GM12878 (cell line): Measurements from ENCODE around the gene SBNO2. TPM values are rescaled to one million over a fixed set of nuclear protein-coding genes. Genes with fewer than 3 reads are reported as not detected.

Source experiments
- ATAC-seq: fragments of 200-7000 bp; cut with Tn5 transposase; 3 replicates; pipeline ENCODE4 v1.9.1; 2020; ENCODE audit warnings: mild to moderate bottlenecking, moderate library complexity
- BruUV-seq: library from RNA; stranded (reverse); fragments of 400-500 nt; replicated peaks from 2 replicates; lab custom pipeline; 2021; lab: Mats Ljungman, UMichigan
- CTCF ChIA-PET: fragments of 300-600 bp; sonication (Branson Sonifier 250); formaldehyde crosslinking; extraction: SDS; loops from one replicate; lab custom pipeline; 2021; ENCODE audit warnings: inconsistent platforms; lab: Yijun Ruan, JAX
- POLR2A ChIA-PET: fragments of 350-600 bp; formaldehyde crosslinking; extraction: SDS; loops from one replicate; lab custom pipeline; 2021; ENCODE audit warnings: inconsistent platforms; lab: Charles Lee
- RAD21 ChIA-PET: fragments of 300-600 bp; sonication (Branson Sonifier 250); formaldehyde crosslinking; loops from one replicate; lab custom pipeline; 2023; ENCODE audit warnings: antibody characterized with exemption; ENCODE audit not compliant: unreplicated experiment; lab: Charles Lee
- SMC1A ChIA-PET: fragments of 300-600 bp; sonication (Branson Sonifier 250); formaldehyde crosslinking; loops from one replicate; lab custom pipeline; 2023; ENCODE audit not compliant: unreplicated experiment, uncharacterized antibody; lab: Charles Lee
- DNase-seq: peaks from one replicate; pipeline ENCODE4 v3.0.0-alpha.2; 2011; ENCODE audit warnings: low read depth, low spot score
- FAIRE-seq: peaks from 3 replicates; lab custom pipeline; 2011; peaks lifted over from hg19 to GRCh38; lab: Jason Lieb, UNC
- H2AFZ ChIP-seq: 2 replicates; pipeline ENCODE4 v1.6.0; 2011; ENCODE audit warnings: low read depth, low read length, control low read depth; ENCODE audit not compliant: control insufficient read depth
- H3K27ac ChIP-seq: 2 replicates; pipeline ENCODE4 v1.5.1; 2011; ENCODE audit warnings: control low read depth; ENCODE audit not compliant: control insufficient read depth, insufficient read depth
- H3K27me3 ChIP-seq, 2 experiments: replicated peaks in 1 of 2; 2 replicates each; pipeline versions ENCODE4 v1.6.0 to v1.6.1; 2011; ENCODE audit warnings: low read length in 1 of 2; ENCODE audit not compliant: control insufficient read depth in 2 of 2, insufficient read depth in 2 of 2
- H3K36me3 ChIP-seq, 2 experiments: 2 replicates each; pipeline ENCODE4 v1.5.1; 2011; ENCODE audit warnings: low read length in 1 of 2; ENCODE audit not compliant: control insufficient read depth in 2 of 2, insufficient read depth in 2 of 2
- H3K4me1 ChIP-seq: 2 replicates; pipeline ENCODE4 v1.6.1; 2011; ENCODE audit warnings: mild to moderate bottlenecking, low read length, moderate library complexity, mixed read lengths; ENCODE audit not compliant: control insufficient read depth, insufficient read depth
- H3K4me2 ChIP-seq: 2 replicates; pipeline ENCODE4 v1.6.0; 2011; ENCODE audit warnings: control low read depth; ENCODE audit not compliant: control insufficient read depth, insufficient read depth
- H3K4me3 ChIP-seq: fragments of 200-600 bp; sonication (generic); 2 replicates; pipeline ENCODE4 v1.5.1; 2016
- H3K79me2 ChIP-seq: 2 replicates; pipeline ENCODE4 v1.6.0; 2011; ENCODE audit warnings: low read length; ENCODE audit not compliant: control insufficient read depth, insufficient read depth
- H3K9ac ChIP-seq: 2 replicates; pipeline ENCODE4 v1.8.0; 2011; ENCODE audit warnings: low read length, control low read depth, mixed read lengths; ENCODE audit not compliant: control insufficient read depth, insufficient read depth
- H3K9me3 ChIP-seq: replicated peaks from 3 replicates; pipeline ENCODE4 v1.5.1; 2011; ENCODE audit warnings: mild to moderate bottlenecking, low read length; ENCODE audit not compliant: control insufficient read depth, insufficient read depth
- H4K20me1 ChIP-seq: 2 replicates; pipeline ENCODE4 v1.6.0; 2011; ENCODE audit not compliant: control insufficient read depth, insufficient read depth
- CTCF ChIP-seq, 3 experiments: IDR thresholded peaks in 2 of 3; conservative IDR thresholded peaks in 1 of 3; 2 replicates each; pipeline ENCODE4 v1.5.1; 2011; ENCODE audit warnings: low read depth in 3 of 3, low read length in 3 of 3, mild to moderate bottlenecking in 3 of 3, control low read depth in 2 of 3, moderate library complexity in 2 of 3, inconsistent platforms in 1 of 3, mixed read lengths in 1 of 3; ENCODE audit not compliant: control insufficient read depth in 2 of 3, insufficient read depth in 1 of 3; ENCODE audit errors: extremely low read depth in 1 of 3
- EZH2 ChIP-seq: IDR thresholded peaks from 2 replicates; pipeline ENCODE4 v1.6.1; 2012; ENCODE audit warnings: low read depth, mild to moderate bottlenecking, control low read depth, inconsistent platforms, low read length, borderline replicate concordance; ENCODE audit not compliant: control insufficient read depth
- NR2C2 ChIP-seq: IDR thresholded peaks from 2 replicates; pipeline ENCODE4 v1.6.1; 2011; ENCODE audit warnings: borderline replicate concordance, low read depth; ENCODE audit not compliant: control insufficient read depth, insufficient read length
- RAD51 ChIP-seq: fragments of 450-650 bp; IDR thresholded peaks from 2 replicates; pipeline ENCODE4 v1.6.1; 2016; ENCODE audit warnings: moderate library complexity, mild to moderate bottlenecking, inconsistent platforms
- RELA ChIP-seq: fragments of 450-650 bp; IDR thresholded peaks from 2 replicates; pipeline ENCODE4 v1.8.0; 2014; ENCODE audit warnings: borderline replicate concordance; ENCODE audit not compliant: partially characterized antibody
- RELB ChIP-seq: fragments of 450-650 bp; IDR thresholded peaks from 2 replicates; pipeline ENCODE4 v1.6.1; 2017; ENCODE audit warnings: low read depth, mild to moderate bottlenecking, moderate library complexity
- ZNF592 ChIP-seq: fragments of 450-650 bp; IDR thresholded peaks from 2 replicates; pipeline ENCODE4 v1.6.1; 2017; ENCODE audit warnings: mild to moderate bottlenecking, moderate library complexity
- WGBS: methylation state at CpG from one replicate; pipeline ENCODE4 v1.1.6; 2016; ENCODE audit warnings: low lambda C conversion rate; ENCODE audit not compliant: insufficient replicate concordance, insufficient coverage; ENCODE audit errors: missing lambda C conversion rate; 5-methylcytosine and 5-hydroxymethylcytosine counted together
- in situ Hi-C: fragments of 300-500 bp; cut with MboI; formaldehyde crosslinking; loops from 9 replicates; pipeline ENCODE4 v1.14.3; 2018; ENCODE audit warnings: mixed read lengths
- intact Hi-C: fragments of 100-400 bp; cut with micrococcal nuclease; formaldehyde crosslinking; loops from one replicate; pipeline ENCODE4 v1.14.2; 2022; ENCODE audit not compliant: unreplicated experiment
- polyA plus RNA-seq, 11 experiments: library from polyadenylated mRNA; depleted of rRNA in 4 of 11; unstranded in 6 of 11; stranded (reverse) in 5 of 11; fragments of >200 nt; fragmentation: Nextera tagmentation in 4 of 11; fragmentation: Illumina TruSeq in 1 of 11; extraction: Ambion mirVana in 4 of 11; extraction: Trizol in 1 of 11; gene quantifications; 1 replicate in 1 of 11; 2 replicates in 10 of 11; pipeline versions ENCODE4 v1.2.1 to v1.2.3, GENCODE V29; 2011 to 2016; ENCODE audit warnings: inconsistent platforms in 2 of 11, missing spikeins in 2 of 11, low read depth in 1 of 11
- total RNA-seq, 4 experiments: library from RNA; depleted of rRNA in 3 of 4; stranded (reverse); fragments of >200 nt in 3 of 4; fragmentation: Illumina TruSeq in 1 of 4; extraction: Trizol in 1 of 4; gene quantifications; 2 replicates each; pipeline versions ENCODE4 v1.2.1 to v1.2.3, GENCODE V29; 2013 to 2021

Gene SBNO2
- total and polyA plus RNA-seq, 10 of the 15 experiments (the other 5 are each of a cell fraction or from before 2014, with no cell fraction given), result 0.08 to 44.6 (median 5.4) TPM

GRCh38 chr19:1220976-1221903 lies 47.2 kb upstream of the SBNO2 start:
- Histone ChIP-seq H3K9ac (no peak overlapping the region), H3K36me3 (peaks cover 3 to 22% of the 10 kb centered on the region in 2 experiments; a peak in 3 of 4 replicates), H3K27me3 (no peaks in the 10 kb centered on the region), H3K27ac (no peak overlapping the region), H3K4me3 (no peak overlapping the region), H2AFZ (no peak overlapping the region), H3K9me3 (no peaks in the 10 kb centered on the region), H3K79me2 (peaks cover 6% of the 10 kb centered on the region), H3K4me2 (no peak overlapping the region), H4K20me1 (no peaks in the 10 kb centered on the region)
- ChIA-PET CTCF (interaction anchor here (0.5 to 1.4 kb wide), 3 partner anchors 23 to 29 kb away, joined by 3 to 6 read pairs (median 3); no protein-coding TSS in a partner anchor), POLR2A (no interaction called here), SMC1A (no interaction called here)
- DNase-seq, result no peak
- no peak for FAIRE-seq
- in situ Hi-C loops, result no loop called here
- ATAC-seq, result peak; percentile 37; the same call in 2 of the 3 replicates
- no peak for TF ChIP-seq RAD51
- no peak for TF ChIP-seq RELB
- peak; percentile 26 to 55 (median 33); a peak in 4 of 6 replicates for TF ChIP-seq CTCF (IDR thresholded peaks at IDR 0.05 in 2 of 3, conservative IDR thresholded peaks at IDR 0.05 in 1 of 3; ENCODE audit: control insufficient read depth in 2 of 3, extremely low read depth in 1 of 3, insufficient read depth in 1 of 3, low read depth in 3 of 3, low read length in 3 of 3)
- no peak for TF ChIP-seq RELA
- no peak for TF ChIP-seq ZNF592
- no peak for TF ChIP-seq NR2C2
- TF ChIP-seq EZH2, result no peak
- TF ChIP-seq, all 136 proteins: peak for 1
- RAD21 ChIA-PET, result interaction anchor here (1.0 kb wide), 1 partner anchor 17 kb away, joined by 3 read pairs; no protein-coding TSS in a partner anchor
- no TSS peak for BruUV-seq
- WGBS, result 90% methylated on average over 31 of the region's 38 CpGs
- no peaks in the 10 kb centered on the region for H3K4me1 ChIP-seq
- intact Hi-C loops, result no loop called here
